NCI-H2196 (cell line): Measurements from ENCODE around the gene GPX4.

Experiments
- DNase-seq: peaks from one replicate; lab custom pipeline; 2025; ENCODE audit not compliant: unreplicated experiment; lab: John Stamatoyannopoulos, UW

Gene GPX4

GRCh38 chr19:1130771-1131717, 27.2 kb downstream of the GPX4 start:
- DNase-seq: no peak

GRCh38 chr19:1131718-1132551, 28.1 kb downstream of the GPX4 start:
- no peak for DNase-seq

- DNase-seq: no peak
Observed at GRCh38 chr19:1132552-1133383, 29.0 kb downstream of the GPX4 start.

GRCh38 chr19:1133471-1133929, 29.7 kb downstream of the GPX4 start:
- no peak for DNase-seq

GRCh38 chr19:1134431-1134830, 30.6 kb downstream of the GPX4 start:
- no peak for DNase-seq

GRCh38 chr19:1135454-1135853, 31.7 kb downstream of the GPX4 start:
- DNase-seq: no peak

- peak; percentile 71 for DNase-seq
Observed at GRCh38 chr19:1136201-1136600, 32.4 kb downstream of the GPX4 start.

GRCh38 chr19:1136621-1137317, 33.0 kb downstream of the GPX4 start:
- DNase-seq: no peak

- DNase-seq: no peak
Observed at GRCh38 chr19:1138121-1138520, 34.3 kb downstream of the GPX4 start.

GRCh38 chr19:1139126-1139525, 35.3 kb downstream of the GPX4 start:
- no peak for DNase-seq

- DNase-seq: no peak
Observed at GRCh38 chr19:1140272-1141027, 36.7 kb downstream of the GPX4 start.

- DNase-seq: no peak
Observed at GRCh38 chr19:1141944-1142343, 38.1 kb downstream of the GPX4 start.

GRCh38 chr19:1143828-1144399, 40.1 kb downstream of the GPX4 start:
- DNase-seq: no peak

- DNase-seq: no peak
Observed at GRCh38 chr19:1144741-1145140, 40.9 kb downstream of the GPX4 start.

- DNase-seq: no peak
Observed at GRCh38 chr19:1145635-1146411, 42.0 kb downstream of the GPX4 start.

GRCh38 chr19:1146412-1146699, 42.6 kb downstream of the GPX4 start:
- DNase-seq: no peak

- no peak for DNase-seq
Observed at GRCh38 chr19:1146858-1147780, 43.3 kb downstream of the GPX4 start.
